Transverse colon (tissue), 4 donors: ENCODE measurements around the gene CAMSAP1.

Source experiments
- POLR2A ChIP-seq: fragments of 450-650 bp; IDR thresholded peaks from one replicate; pipeline ENCODE4 v1.6.1; 2016; ENCODE audit warnings: antibody characterized with exemption, mild to moderate bottlenecking, moderate library complexity
- POLR2AphosphoS5 ChIP-seq, 3 donors: sonication (generic); formaldehyde crosslinking; IDR thresholded peaks; one replicate each; pipeline ENCODE4 v1.6.1; 2016; ENCODE audit warnings: antibody characterized with exemption in 3 of 3
- TF ChIP-seq, protein P1 (sequence below), 5 experiments: fragments of 200-600 bp in 3 of 5; fragments of 450-650 bp in 2 of 5; sonication (generic) in 3 of 5; IDR thresholded peaks; 1 replicate in 2 of 5; 2 replicates in 3 of 5; pipeline ENCODE4 v1.5.1; 2016 to 2017; ENCODE audit warnings: antibody characterized with exemption in 5 of 5, inconsistent platforms in 3 of 5, mild to moderate bottlenecking in 2 of 5, moderate library complexity in 1 of 5

- TF ChIP-seq POLR2AphosphoS5 (IDR thresholded peaks at IDR 0.05) (no peak), POLR2A (no peak)
- TF ChIP-seq, protein P1, sequence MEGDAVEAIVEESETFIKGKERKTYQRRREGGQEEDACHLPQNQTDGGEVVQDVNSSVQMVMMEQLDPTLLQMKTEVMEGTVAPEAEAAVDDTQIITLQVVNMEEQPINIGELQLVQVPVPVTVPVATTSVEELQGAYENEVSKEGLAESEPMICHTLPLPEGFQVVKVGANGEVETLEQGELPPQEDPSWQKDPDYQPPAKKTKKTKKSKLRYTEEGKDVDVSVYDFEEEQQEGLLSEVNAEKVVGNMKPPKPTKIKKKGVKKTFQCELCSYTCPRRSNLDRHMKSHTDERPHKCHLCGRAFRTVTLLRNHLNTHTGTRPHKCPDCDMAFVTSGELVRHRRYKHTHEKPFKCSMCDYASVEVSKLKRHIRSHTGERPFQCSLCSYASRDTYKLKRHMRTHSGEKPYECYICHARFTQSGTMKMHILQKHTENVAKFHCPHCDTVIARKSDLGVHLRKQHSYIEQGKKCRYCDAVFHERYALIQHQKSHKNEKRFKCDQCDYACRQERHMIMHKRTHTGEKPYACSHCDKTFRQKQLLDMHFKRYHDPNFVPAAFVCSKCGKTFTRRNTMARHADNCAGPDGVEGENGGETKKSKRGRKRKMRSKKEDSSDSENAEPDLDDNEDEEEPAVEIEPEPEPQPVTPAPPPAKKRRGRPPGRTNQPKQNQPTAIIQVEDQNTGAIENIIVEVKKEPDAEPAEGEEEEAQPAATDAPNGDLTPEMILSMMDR (IDR thresholded peaks at IDR 0.05): no peak
These were observed 42.3 kb upstream of the CAMSAP1 start for GRCh38 chr9:135949501-135950134.
